Measurements from ENCODE around the gene EBLN2.

DNA sequence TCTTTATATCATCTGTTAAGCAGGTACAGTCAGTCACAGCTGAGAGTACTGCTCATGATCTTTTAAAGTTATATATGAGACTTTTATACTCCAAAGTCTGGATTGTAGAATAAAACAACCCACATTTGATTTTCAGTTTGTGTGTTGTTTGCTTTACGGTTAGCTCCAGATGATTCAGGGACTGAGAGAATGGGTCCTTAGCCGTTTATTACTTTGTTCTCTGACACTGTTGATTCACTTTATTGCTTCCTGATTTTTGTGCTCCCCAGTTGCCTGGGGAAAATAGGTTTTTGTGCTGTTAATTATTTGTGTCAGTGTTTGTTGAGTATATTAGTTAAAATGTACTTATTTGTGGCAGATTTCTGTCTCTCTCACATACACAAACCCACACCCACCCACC, 8.6 kb upstream of the EBLN2 start:
- TF ChIP-seq, protein P1, sequence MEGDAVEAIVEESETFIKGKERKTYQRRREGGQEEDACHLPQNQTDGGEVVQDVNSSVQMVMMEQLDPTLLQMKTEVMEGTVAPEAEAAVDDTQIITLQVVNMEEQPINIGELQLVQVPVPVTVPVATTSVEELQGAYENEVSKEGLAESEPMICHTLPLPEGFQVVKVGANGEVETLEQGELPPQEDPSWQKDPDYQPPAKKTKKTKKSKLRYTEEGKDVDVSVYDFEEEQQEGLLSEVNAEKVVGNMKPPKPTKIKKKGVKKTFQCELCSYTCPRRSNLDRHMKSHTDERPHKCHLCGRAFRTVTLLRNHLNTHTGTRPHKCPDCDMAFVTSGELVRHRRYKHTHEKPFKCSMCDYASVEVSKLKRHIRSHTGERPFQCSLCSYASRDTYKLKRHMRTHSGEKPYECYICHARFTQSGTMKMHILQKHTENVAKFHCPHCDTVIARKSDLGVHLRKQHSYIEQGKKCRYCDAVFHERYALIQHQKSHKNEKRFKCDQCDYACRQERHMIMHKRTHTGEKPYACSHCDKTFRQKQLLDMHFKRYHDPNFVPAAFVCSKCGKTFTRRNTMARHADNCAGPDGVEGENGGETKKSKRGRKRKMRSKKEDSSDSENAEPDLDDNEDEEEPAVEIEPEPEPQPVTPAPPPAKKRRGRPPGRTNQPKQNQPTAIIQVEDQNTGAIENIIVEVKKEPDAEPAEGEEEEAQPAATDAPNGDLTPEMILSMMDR (IDR thresholded peaks at IDR 0.05; ENCODE audit: low read depth, low read length) = no peak
- no peak for TF ChIP-seq EZH2phosphoT487 (IDR thresholded peaks at IDR 0.05; ENCODE audit: low read depth)
